Endothelial cell of umbilical vein (primary cell): ENCODE data around the gene SLC4A4. TPM values are rescaled to one million over a fixed set of nuclear protein-coding genes. Genes with fewer than 3 reads are reported as not detected.

Source experiments
- BruUV-seq: library from RNA; stranded (reverse); fragments of 400-500 nt; replicated peaks from 2 replicates; lab custom pipeline; 2021; lab: Mats Ljungman, UMichigan
- CTCF ChIA-PET: fragments of 300-600, 350-600 bp; sonication (Branson Sonifier 250); formaldehyde crosslinking; loops from one replicate; lab custom pipeline; 2021; ENCODE audit warnings: antibody characterized with exemption, inconsistent platforms; lab: Charles Lee
- POLR2A ChIA-PET: fragments of 300-600, 350-600 bp; sonication (Branson Sonifier 250); formaldehyde crosslinking; loops from one replicate; lab custom pipeline; 2021; ENCODE audit warnings: antibody characterized with exemption, inconsistent platforms; lab: Charles Lee
- DNase-seq: peaks from one replicate; pipeline ENCODE4 v3.0.0-alpha.2; 2011; ENCODE audit warnings: low read depth, low spot score
- FAIRE-seq: peaks from 2 replicates; lab custom pipeline; 2011; peaks lifted over from hg19 to GRCh38; lab: Jason Lieb, UNC
- H2AFZ ChIP-seq: 2 replicates; pipeline ENCODE4 v1.6.0; 2012; ENCODE audit warnings: low read depth, low read length, control low read depth, inconsistent platforms
- H3K27ac ChIP-seq: 2 replicates; pipeline ENCODE4 v1.5.1; 2011; ENCODE audit warnings: low read depth, mild to moderate bottlenecking, control low read depth, low read length, moderate library complexity; ENCODE audit not compliant: insufficient read depth
- H3K27me3 ChIP-seq, 2 experiments: 2 replicates each; pipeline versions ENCODE4 v1.6.0 to v1.6.1; 2011; ENCODE audit warnings: low read length in 2 of 2, mixed read lengths in 1 of 2; ENCODE audit not compliant: control insufficient read depth in 2 of 2, insufficient read depth in 2 of 2
- H3K36me3 ChIP-seq, 2 experiments: 2 replicates in 1 of 2; 3 replicates in 1 of 2; pipeline ENCODE4 v1.5.1; 2011; ENCODE audit warnings: low read length in 2 of 2, mild to moderate bottlenecking in 1 of 2, moderate library complexity in 1 of 2; ENCODE audit not compliant: control insufficient read depth in 2 of 2, insufficient read depth in 2 of 2; ENCODE audit errors: extremely low read depth in 1 of 2
- H3K4me1 ChIP-seq: 3 replicates; pipeline ENCODE4 v1.5.1; 2011; ENCODE audit warnings: mild to moderate bottlenecking, low read length; ENCODE audit not compliant: control insufficient read depth, insufficient read depth; ENCODE audit errors: extremely low read depth
- H3K4me2 ChIP-seq: 2 replicates; pipeline ENCODE4 v1.6.1; 2011; ENCODE audit warnings: low read length, control low read depth, mixed read lengths; ENCODE audit not compliant: insufficient read depth
- H3K4me3 ChIP-seq, 3 experiments: fragments of 200-600 bp in 1 of 3; sonication (generic), shearing (Covaris generic) in 1 of 3; replicated peaks in 1 of 3; 2 replicates each; pipeline ENCODE4 v1.5.1; 2011 to 2016; ENCODE audit warnings: control low read depth in 3 of 3, low read length in 3 of 3, mild to moderate bottlenecking in 2 of 3, inconsistent platforms in 1 of 3, low read depth in 1 of 3, moderate library complexity in 1 of 3; ENCODE audit not compliant: insufficient read depth in 1 of 3
- H3K79me2 ChIP-seq: 2 replicates; pipeline ENCODE4 v1.6.0; 2012; ENCODE audit warnings: low read length, inconsistent platforms; ENCODE audit not compliant: control insufficient read depth, insufficient read depth
- H3K9ac ChIP-seq: replicated peaks from 2 replicates; pipeline ENCODE3; 2011; ENCODE audit warnings: low read length, control low read depth; ENCODE audit not compliant: insufficient read depth; ENCODE audit errors: extremely low read depth
- H3K9me1 ChIP-seq: replicated peaks from 3 replicates; pipeline ENCODE4 v1.6.0; 2011; ENCODE audit warnings: mild to moderate bottlenecking, low read length; ENCODE audit not compliant: control insufficient read depth, insufficient read depth; ENCODE audit errors: extremely low read depth
- H3K9me3 ChIP-seq: replicated peaks from 2 replicates; pipeline ENCODE4 v1.5.1; 2012; ENCODE audit warnings: low read length, inconsistent platforms; ENCODE audit not compliant: control insufficient read depth, insufficient read depth
- H4K20me1 ChIP-seq: replicated peaks from 2 replicates; pipeline ENCODE3; 2011; ENCODE audit warnings: mild to moderate bottlenecking, low read length; ENCODE audit not compliant: control insufficient read depth, insufficient read depth; ENCODE audit errors: extremely low read depth
- CTCF ChIP-seq, 2 donors: IDR thresholded peaks; 1 replicate in 1 of 2; 2 replicates in 1 of 2; pipeline ENCODE4 v1.5.1; 2011; ENCODE audit warnings: low read length in 2 of 2, mild to moderate bottlenecking in 2 of 2, moderate library complexity in 2 of 2, control low read depth in 1 of 2, inconsistent platforms in 1 of 2, low read depth in 1 of 2; ENCODE audit not compliant: insufficient read depth in 1 of 2; ENCODE audit errors: extremely low read depth in 1 of 2
- EZH2 ChIP-seq: IDR thresholded peaks from 2 replicates; pipeline ENCODE4 v1.6.1; 2012; ENCODE audit warnings: borderline replicate concordance, low read depth, mild to moderate bottlenecking, moderate library complexity, low read length, inconsistent platforms; ENCODE audit not compliant: severe bottlenecking
- FOS ChIP-seq: IDR thresholded peaks from 2 replicates; pipeline ENCODE4 v1.6.1; 2011; ENCODE audit warnings: mild to moderate bottlenecking, low read length, moderate library complexity, borderline replicate concordance; ENCODE audit not compliant: insufficient read depth
- GATA2 ChIP-seq: IDR thresholded peaks from 2 replicates; pipeline ENCODE4 v1.7.0; 2011; ENCODE audit warnings: low read depth, mild to moderate bottlenecking, moderate library complexity, mixed read lengths, low read length; ENCODE audit not compliant: insufficient read length, insufficient read depth
- JUN ChIP-seq: IDR thresholded peaks from 2 replicates; pipeline ENCODE4 v1.6.1; 2011; ENCODE audit warnings: borderline replicate concordance, low read depth; ENCODE audit not compliant: insufficient read length, insufficient read depth
- MAX ChIP-seq: IDR thresholded peaks from 2 replicates; pipeline ENCODE4 v1.6.1; 2011; ENCODE audit not compliant: insufficient read depth, insufficient read length
- MYC ChIP-seq: IDR thresholded peaks from one replicate; pipeline ENCODE4 v1.6.1; 2011; ENCODE audit warnings: mild to moderate bottlenecking, low read depth, low read length
- POLR2A ChIP-seq: IDR thresholded peaks from 2 replicates; pipeline ENCODE4 v1.6.1; 2012; ENCODE audit warnings: low read depth, mild to moderate bottlenecking, control low read depth, low read length
- POLR2AphosphoS5 ChIP-seq: IDR thresholded peaks from 2 replicates; pipeline ENCODE4 v1.6.1; 2012; ENCODE audit warnings: low read depth, mild to moderate bottlenecking, control low read depth, low read length, moderate library complexity; ENCODE audit not compliant: insufficient read depth
- dilution Hi-C: fragments of 300-500 bp; cut with MboI; formaldehyde crosslinking; loops from one replicate; pipeline ENCODE4 v1.15.0; 2019; ENCODE audit warnings: low sequenced_read_pairs; ENCODE audit not compliant: extremely low pct_ligation_motif_present
- intact Hi-C: fragments of 100-400 bp; cut with micrococcal nuclease; formaldehyde crosslinking; loops from one replicate; pipeline ENCODE4 v1.10.0; 2022
- polyA plus RNA-seq, 4 experiments: library from polyadenylated mRNA; depleted of rRNA in 3 of 4; stranded (reverse) in 3 of 4; unstranded in 1 of 4; fragments of >200 nt; gene quantifications; 2 replicates each; pipeline versions ENCODE4 v1.2.1 to v1.2.3, GENCODE V29; 2011 to 2012; ENCODE audit warnings: missing spikeins in 1 of 4
- total RNA-seq: library from RNA; stranded (reverse); gene quantifications from 2 replicates; pipeline ENCODE4 v1.2.3, GENCODE V29; 2021

SLC4A4 gene
- total and polyA plus RNA-seq, 2 donors (not counting 3 experiments of a cell fraction or from before 2014, with no cell fraction given), result not detected

- Histone ChIP-seq H4K20me1 (no peaks in the 10 kb centered on the region), H3K9ac (no peak overlapping the region), H3K4me1 (no peaks in the 10 kb centered on the region), H3K27ac (no peak overlapping the region), H2AFZ (no peak overlapping the region), H3K9me1 (no peaks in the 10 kb centered on the region), H3K27me3 (no peaks in the 10 kb centered on the region), H3K9me3 (no peaks in the 10 kb centered on the region), H3K79me2 (no peaks in the 10 kb centered on the region), H3K4me3 (no peak overlapping the region), H3K36me3 (no peaks in the 10 kb centered on the region), H3K4me2 (no peak overlapping the region)
- ChIA-PET CTCF (no interaction called here), POLR2A (no interaction called here)
- FAIRE-seq, result no peak
- TF ChIP-seq MAX (no peak), CTCF (IDR thresholded peaks at IDR 0.05; ENCODE audit: extremely low read depth in 1 of 2, insufficient read depth in 1 of 2, low read depth in 1 of 2, low read length in 2 of 2) (no peak), MYC (no peak), JUN (no peak), POLR2A (no peak), EZH2 (no peak), FOS (no peak), POLR2AphosphoS5 (no peak), GATA2 (no peak)
- dilution Hi-C loops (no loop called here), intact Hi-C loops (no loop called here)
- no TSS peak for BruUV-seq
- no peak for DNase-seq
Measured at GRCh38 chr4:71595576-71596108, 256.8 kb downstream of the SLC4A4 start.
